NAMALWA (cell line): ENCODE results near the gene IL11RA.

Experiments
- DNase-seq: peaks from one replicate; pipeline ENCODE4 v3.0.0-alpha.2; 2015; ENCODE audit warnings: low spot score

The IL11RA gene

GRCh38 chr9:34654323-34655051 is 2.5 kb downstream of the IL11RA start:
- no peak for DNase-seq

- DNase-seq: no peak
Measured at GRCh38 chr9:34655394-34655793, 3.4 kb downstream of the IL11RA start.

- no peak for DNase-seq
Measured at GRCh38 chr9:34656992-34657391, 5.0 kb downstream of the IL11RA start.

- DNase-seq: no peak
Measured at GRCh38 chr9:34658461-34658860, 6.5 kb downstream of the IL11RA start.

- DNase-seq: no peak
Measured at GRCh38 chr9:34659592-34660253, 7.7 kb downstream of the IL11RA start.

GRCh38 chr9:34662526-34663302 is 10.7 kb downstream of the IL11RA start, which contains the start of gene CCL27:
TSS of gene CCL27 (minus strand) at chr9:34662657. CDS start at chr9:34662633, 24 bp downstream.
- DNase-seq: no peak

- no peak for DNase-seq
Measured at GRCh38 chr9:34663303-34663605, 11.3 kb downstream of the IL11RA start.

- DNase-seq: peak; percentile 88
Measured at GRCh38 chr9:34664281-34665066, 12.5 kb downstream of the IL11RA start.

GRCh38 chr9:34665067-34665380 is 13.0 kb downstream of the IL11RA start:
- DNase-seq: no peak

GRCh38 chr9:34665381-34666250 is 13.6 kb downstream of the IL11RA start:
- DNase-seq: peak; percentile 96

GRCh38 chr9:34669809-34670562 is 18.0 kb downstream of the IL11RA start:
- DNase-seq: no peak

- no peak for DNase-seq
Measured at GRCh38 chr9:34671307-34671706, 19.3 kb downstream of the IL11RA start.

GRCh38 chr9:34674440-34674839 is 22.5 kb downstream of the IL11RA start:
- DNase-seq: no peak

GRCh38 chr9:34675048-34675714 is 23.2 kb downstream of the IL11RA start:
- peak; percentile 87 for DNase-seq

GRCh38 chr9:34675869-34676268 is 23.9 kb downstream of the IL11RA start:
- no peak for DNase-seq

GRCh38 chr9:34684145-34684544 is 32.2 kb downstream of the IL11RA start:
- no peak for DNase-seq

- no peak for DNase-seq
Measured at GRCh38 chr9:34684816-34685215, 32.8 kb downstream of the IL11RA start.

- DNase-seq: no peak
Measured at GRCh38 chr9:34685591-34685990, 33.6 kb downstream of the IL11RA start.

- DNase-seq: no peak
Measured at GRCh38 chr9:34686231-34686630, 34.2 kb downstream of the IL11RA start.

GRCh38 chr9:34686732-34687131 is 34.7 kb downstream of the IL11RA start:
- no peak for DNase-seq
